ENCODE results near the gene DCLRE1A. TPM values are rescaled to one million over a fixed set of nuclear protein-coding genes. Genes with fewer than 3 reads are reported as not detected.

The DCLRE1A gene
- total and polyA plus RNA-seq, 9 of the 15 experiments (the other 6 are each of a cell fraction or from before 2014, with no cell fraction given) = 8.5 to 25.5 (median 15.5) TPM

GRCh38 chr10:113854013-113854760 is at the start of gene DCLRE1A, which contains the start of gene NHLRC2 (continued):
- TF ChIP-seq ZHX1 (conservative IDR thresholded peaks at IDR 0.05; ENCODE audit: low read length) (no peak), MAX (CRISPR knock-in tag; IDR thresholded peaks at IDR 0.05) (no peak), THAP7 (CRISPR knock-in tag; IDR thresholded peaks at IDR 0.05) (no peak), CBX5 (IDR thresholded peaks at IDR 0.05; ENCODE audit: borderline replicate concordance, low read depth) (no peak), ZNF644 (tag; IDR thresholded peaks at IDR 0.05; ENCODE audit: low read depth) (0 out of 2 replicates have a peak, but pooled peaks have one; percentile 23), SMAD3 (CRISPR knock-in tag; conservative IDR thresholded peaks at IDR 0.05) (no peak), CHCHD3 (CRISPR knock-in tag; IDR thresholded peaks at IDR 0.05) (no peak), TRIM24 (IDR thresholded peaks at IDR 0.05) (no peak), ZMIZ1 (IDR thresholded peaks at IDR 0.05; ENCODE audit: low read depth in 2 of 2, low read length in 2 of 2) (no peak), POLR2G (IDR thresholded peaks at IDR 0.05; ENCODE audit: low read depth, low read length) (no peak), XRCC4 (IDR thresholded peaks at IDR 0.05; ENCODE audit: extremely low read depth, insufficient read depth, insufficient read length) (no peak), NKRF (IDR thresholded peaks at IDR 0.05; ENCODE audit: borderline replicate concordance) (no peak), ZBTB1 (CRISPR knock-in tag; IDR thresholded peaks at IDR 0.05; ENCODE audit: borderline replicate concordance, low read depth) (no peak), CTCFL (IDR thresholded peaks at IDR 0.05; ENCODE audit: borderline replicate concordance, insufficient read depth, low read depth, low read length, poor library complexity, severe bottlenecking) (no peak), POLR2B (IDR thresholded peaks at IDR 0.05; ENCODE audit: low read depth, partially characterized antibody) (no peak)
